ENCODE results near the gene KIF26A.

The KIF26A gene

DNA sequence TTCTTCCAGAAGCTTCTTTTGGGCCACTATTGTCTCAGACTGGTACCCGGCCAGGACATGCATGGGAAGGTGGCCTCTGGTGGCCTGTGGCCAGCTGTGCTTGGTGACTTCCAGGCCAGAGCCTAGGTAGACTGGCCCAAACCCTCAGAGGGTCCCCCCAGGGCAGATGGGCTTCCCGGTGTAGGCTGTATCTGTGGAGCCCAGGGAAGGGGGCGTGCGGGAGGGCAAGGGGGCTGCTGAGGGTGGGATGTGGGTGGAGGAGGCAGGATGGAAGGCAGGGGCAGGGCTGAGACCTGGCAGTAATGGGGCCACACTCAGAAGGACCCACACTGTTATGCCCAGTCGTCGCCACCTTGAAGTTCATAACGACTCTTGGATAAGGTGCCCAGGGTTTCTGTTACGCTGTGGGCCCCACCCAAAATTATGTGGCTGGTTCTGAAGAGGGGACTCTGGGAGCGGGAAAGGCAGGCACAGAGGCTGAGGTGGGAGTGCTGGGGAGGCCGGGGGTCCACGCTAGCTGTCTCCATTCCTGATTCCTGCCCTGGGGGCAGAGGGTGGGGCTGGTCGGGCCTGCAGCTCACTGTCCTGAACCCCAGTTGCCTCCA, 52.1 kb downstream of the KIF26A start:
- no peak for DNase-seq (ENCODE audit: low read depth in 1 of 2, low spot score in 1 of 2)

DNA sequence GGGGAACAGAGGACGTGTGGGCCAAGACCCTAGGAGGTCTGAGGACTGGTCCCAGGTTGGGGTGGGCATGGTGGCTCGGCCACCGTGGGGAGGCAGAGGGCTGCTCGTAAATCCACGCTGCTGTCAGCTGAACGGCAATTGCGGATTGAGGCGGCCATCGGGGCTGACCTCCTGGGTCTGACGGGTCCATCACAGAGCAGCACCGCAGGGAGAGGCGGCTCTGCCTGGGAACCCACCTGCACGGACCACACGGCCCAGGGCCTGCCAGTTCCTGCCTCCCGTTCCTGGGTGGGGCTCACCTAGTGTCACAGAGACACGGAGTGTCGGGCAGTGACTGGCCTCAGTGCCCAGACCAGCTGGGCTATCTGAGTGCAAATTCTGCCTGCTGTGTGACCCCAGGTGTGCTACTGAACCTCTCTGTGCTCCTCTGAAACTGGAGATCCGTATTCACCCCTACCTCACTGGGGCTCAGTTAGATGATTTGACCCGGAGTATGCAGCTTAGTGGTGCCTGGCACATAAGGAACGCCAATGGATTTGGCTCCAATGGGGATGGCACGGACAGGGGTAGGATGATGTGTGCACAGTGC, 53.1 kb downstream of the KIF26A start:
- DNase-seq (ENCODE audit: low read depth in 1 of 2, low spot score in 1 of 2) = no peak

DNA sequence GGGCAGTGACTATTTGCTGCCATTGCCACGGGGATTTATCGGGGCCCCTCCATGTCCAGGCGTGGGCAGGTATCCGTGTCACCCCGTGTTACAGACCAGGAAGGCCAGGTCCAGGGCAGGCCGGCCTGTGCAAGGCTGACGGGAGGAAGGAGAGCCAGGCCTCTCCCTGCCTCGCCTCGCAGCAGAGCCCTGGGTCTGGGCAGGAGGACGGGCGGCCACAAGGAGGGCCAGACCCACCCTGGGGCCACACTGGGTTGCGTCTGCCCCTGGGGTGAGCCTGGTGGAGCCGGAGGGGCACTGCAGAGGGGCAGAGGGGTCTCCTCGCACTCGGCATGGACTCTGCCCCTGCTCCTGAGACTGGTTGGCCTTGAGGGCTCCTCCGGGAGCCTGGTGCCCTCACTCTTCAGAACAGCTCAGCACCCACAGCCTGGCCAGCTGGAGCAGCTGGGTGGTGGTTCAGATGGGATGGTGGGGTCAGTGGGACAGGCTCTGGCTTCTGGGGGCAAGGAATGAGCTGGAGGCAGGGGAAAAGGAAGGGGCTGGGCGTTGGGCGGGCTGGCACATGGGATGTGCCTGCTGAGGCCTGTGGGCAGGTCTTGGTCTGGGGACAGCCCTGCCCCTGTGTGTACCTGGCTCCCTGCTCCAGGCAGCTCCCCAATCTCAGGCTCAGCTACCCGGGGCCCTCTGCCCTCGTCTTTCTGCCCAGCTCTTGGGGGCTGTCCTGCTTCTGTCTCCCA, 53.9 kb downstream of the KIF26A start:
- DNase-seq (ENCODE audit: low read depth in 1 of 2, low spot score in 1 of 2) = no peak

DNA sequence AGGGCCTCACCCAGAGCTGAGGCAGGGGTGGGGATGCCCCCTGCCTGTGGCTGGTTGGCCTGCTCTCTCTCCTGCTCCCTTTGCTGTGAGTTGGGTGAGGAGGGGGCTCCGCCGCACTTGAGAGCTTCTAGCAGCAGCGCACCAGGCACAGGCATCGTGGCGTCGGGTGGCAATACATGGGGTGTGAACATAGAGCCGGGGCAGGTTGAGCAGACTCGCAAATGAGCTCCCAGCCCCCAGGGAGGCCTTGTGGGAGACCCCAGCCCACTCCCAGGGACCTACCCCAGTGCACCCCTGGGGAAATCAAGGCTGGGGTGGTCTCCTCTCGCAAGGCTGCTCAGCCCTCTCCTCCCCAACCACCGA, 54.5 kb downstream of the KIF26A start:
- no peak for DNase-seq (ENCODE audit: low read depth in 1 of 2, low spot score in 1 of 2)

DNA sequence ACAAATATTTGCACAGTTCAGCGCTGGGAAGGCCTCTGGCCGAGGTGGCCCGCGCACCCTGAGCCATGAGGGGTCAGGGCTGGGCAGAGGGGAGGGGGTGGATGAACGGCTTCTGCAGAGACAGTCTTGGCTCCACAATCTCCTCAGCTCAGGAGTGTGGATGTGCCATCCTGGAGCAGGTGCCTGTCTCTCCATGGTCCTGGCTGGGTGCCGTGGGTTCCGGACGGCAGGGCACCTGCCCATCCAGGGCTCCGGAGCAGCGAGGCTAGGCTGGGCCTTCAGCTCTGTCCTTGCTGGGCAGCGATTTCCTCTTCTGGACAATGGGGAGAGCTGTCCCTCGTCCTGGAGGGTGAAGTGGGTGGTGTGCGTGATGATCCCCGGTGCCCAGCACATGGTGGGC, 55.6 kb downstream of the KIF26A start:
- DNase-seq (ENCODE audit: low read depth in 1 of 2, low spot score in 1 of 2) = no peak

DNA sequence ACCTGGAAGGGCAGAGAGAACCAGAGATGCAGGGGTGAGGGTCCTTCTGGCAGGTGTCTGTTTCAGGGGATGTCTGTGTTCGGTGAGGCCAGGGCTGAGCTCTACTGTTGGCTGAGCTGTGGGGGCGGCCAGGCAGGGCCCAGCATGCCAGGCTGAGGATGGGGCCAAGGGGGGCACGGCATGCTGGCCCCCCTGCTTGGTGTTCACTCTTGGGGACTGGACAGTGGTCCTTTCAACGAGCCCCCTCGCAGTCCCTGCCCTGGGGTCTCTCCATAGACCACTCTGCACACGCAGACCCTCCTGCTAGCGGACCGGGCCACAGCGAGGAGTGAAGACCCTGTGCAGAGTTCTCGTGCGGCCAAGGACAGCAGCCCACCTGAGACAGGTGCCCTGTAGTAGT, 56.3 kb downstream of the KIF26A start:
- DNase-seq (ENCODE audit: low read depth in 1 of 2, low spot score in 1 of 2) = no peak

DNA sequence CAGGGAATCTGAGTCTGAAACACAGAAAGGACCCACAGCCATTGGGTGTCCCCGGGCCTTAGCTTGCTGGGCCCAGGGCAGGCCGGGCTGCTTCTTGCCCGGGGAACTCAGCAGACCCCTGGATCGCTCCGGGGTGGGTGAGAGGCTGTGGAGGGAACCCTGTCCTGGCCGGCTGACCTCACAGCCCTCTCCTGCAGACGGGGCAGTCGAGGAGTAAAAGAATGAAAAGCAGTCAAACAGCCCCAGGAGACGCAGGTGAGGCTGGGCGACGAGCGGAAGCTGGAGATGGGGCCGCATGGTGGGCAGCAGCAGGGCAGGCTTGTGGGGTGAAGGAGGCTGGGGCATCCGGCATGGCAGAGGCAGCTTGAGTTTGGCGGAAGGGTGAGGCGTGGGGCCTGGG, 57.0 kb downstream of the KIF26A start:
- DNase-seq (ENCODE audit: low read depth in 1 of 2, low spot score in 1 of 2) = no peak

DNA sequence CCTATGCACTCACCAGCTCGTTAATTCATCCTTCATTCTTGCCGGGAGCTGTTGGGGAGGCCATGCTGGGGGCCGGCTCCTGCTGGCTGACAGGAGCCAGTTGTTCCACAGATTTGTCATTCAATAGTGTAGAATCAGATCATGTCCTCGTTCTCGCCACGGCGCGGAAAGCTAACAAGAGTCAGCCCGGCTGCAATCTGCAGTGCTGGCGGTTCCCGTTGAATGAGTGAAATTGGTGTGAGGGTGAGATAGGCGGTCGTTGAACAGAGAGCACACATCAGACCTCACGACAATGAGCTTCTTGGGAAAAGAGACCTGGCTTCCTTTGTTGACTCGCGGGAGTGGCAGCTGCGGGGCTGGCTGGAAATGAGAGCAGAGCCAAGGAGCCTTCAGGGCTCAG, 57.5 kb downstream of the KIF26A start:
- no peak for DNase-seq (ENCODE audit: low read depth in 1 of 2, low spot score in 1 of 2)

DNA sequence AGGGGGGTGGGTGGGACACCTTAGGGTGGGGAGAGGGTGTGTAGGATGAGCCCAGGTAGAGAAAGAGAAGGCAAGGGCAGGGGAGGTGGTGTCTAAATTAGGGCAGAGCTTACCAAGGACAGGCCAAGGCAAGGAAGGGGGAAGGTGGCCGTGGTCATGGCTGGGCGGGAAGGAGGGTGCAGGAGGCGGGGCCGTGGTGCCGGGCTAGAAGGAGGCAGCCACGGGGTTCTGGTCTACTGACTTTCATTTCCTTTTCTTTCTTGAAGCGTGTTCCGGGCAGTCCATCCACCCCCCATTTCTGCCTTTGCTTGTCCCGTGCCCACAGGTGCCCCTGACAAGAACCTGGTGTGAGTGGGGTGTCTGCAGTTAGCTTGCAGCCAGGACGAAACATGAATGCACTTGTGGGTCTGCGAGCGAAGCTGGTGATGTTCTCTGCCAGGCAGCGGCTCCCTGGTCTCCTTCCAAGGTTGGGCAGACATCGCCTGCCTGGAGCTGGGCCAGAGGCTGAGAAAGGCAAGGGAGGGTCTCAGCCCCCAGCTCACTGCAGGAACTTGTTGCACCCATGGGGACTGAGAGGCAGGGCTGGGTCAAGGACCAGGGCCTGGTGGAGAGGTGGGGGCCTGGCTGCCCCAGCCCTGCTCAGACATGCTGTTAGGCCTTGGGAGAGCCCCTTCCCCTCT, 58.2 kb downstream of the KIF26A start:
- no peak for DNase-seq (ENCODE audit: low read depth in 1 of 2, low spot score in 1 of 2)

DNA sequence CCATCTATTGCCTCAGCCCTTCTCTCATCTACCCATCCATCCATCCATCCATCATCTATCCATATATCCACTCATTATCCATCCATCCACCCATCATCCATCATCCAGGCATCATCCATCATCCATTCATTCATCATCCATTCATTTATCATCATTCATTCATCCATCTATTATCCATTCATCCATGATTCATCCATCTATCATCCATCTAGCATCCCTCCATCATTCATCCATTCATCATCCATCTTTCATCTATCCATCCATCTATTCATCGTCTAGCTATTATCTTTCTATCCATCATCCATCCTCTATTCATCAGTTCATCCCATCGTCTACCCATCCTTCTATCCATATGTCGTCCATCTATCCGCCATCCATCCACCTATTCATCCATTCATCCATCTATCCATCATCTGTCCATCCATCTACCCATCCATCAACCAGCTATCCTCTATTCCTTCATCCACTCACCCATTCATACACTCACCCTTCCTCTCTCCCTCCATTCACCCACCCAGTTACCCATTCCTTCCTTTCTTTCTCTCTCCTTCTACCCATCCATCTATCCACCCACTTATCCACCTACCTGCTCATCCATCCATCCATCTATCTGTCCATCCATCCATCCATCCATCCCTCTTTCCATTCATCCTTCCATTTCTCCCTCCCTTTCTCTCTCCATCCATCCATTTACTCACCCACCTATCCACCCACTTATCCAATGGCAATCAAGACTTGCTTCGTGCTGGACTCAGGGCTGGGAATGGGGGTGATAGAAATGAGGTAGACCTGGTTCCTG, 59.3 kb downstream of the KIF26A start:
- DNase-seq (ENCODE audit: low read depth in 1 of 2, low spot score in 1 of 2) = no peak

DNA sequence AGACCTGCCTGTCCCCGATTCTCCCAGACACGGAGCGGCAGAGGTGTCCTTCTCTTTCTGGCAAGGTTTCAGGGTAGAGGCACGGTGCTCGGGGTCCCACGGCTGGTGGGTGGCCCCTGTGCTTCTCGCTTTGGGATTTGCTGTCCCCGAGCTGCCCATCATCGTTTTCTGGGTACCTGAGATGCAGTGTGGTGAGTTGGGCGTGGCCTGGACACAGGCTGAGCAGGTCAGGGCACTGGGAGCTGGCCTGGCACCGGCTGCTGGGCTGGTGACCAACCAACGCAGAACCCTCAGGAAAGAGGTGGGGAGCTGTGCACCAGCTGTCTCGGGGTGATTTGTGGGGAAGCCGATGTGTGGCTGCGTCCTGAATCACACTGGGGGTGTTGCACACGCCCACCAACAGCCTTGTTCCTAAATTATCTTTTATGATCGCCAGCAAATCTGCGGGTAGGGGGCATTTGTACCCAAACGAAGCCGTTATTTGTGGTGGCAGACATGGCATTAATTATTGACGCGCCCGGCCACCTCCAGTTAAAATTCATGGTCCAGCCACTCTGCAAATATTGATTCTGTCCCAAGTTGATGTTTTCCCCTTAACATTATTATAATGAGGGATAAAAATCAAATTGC, 61.0 kb downstream of the KIF26A start:
- DNase-seq (ENCODE audit: low read depth in 1 of 2, low spot score in 1 of 2) = no peak

DNA sequence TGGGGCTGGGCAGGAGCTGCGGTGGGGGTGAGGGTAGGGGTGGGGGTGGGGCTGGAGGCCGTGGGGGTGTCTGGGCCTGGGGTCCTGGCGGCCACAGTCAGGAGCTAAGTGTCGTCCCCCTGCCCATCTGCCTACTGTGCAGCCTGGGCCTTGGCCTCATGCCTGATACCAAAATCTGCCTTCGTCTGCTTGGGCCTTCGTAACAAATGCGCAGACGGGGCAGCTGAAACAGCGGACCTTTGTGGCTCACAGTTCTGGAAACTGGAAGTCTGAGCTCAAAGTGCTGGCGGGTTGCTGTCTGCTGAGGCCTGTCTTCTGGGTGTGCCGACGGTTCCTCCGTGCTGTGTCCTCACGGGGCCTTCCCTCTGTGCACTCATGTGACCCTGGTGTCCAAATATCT, 61.7 kb downstream of the KIF26A start:
- DNase-seq (ENCODE audit: low read depth in 1 of 2, low spot score in 1 of 2) = no peak

DNA sequence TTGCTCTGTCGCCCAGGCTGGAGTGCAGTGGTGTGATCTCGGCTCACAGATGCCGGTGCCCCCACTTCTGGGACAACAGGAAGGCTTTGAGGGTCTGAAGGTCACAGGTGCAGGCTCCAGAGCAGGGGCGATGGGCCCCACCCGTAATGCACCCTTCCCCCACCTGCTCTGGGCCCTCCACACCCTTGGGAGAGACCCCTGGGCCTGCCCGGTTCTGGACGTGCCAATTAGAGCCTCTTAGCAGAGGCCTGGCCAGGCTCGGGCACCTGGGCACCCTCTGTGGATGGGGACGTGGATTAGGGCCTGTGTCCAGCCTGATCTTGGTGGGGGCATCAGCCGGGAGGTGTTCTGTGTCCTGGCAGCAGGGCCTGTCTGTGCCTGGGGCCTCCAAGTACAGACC, 62.2 kb downstream of the KIF26A start:
- DNase-seq (ENCODE audit: low read depth in 1 of 2, low spot score in 1 of 2) = no peak

DNA sequence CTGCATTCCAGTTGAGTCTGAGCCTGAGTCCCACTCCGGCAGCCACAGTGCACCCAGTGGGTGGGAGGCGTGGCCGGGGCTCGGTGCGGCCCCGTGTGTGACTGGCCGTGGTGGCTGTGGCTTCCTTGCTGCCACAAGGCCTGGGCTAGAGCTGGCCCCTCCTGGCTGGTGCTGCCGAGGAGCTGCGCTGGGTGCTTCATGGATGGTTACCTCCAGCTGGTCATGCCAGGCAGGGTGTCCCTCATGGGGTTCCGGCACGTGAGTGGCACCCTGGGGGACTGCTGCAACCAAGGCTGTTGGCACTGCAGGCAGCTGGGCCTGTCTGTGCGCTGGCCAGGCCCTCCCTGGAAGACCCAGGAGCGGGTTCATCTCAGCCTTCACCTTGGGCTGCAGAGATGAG, 62.7 kb downstream of the KIF26A start:
- no peak for DNase-seq (ENCODE audit: low read depth in 1 of 2, low spot score in 1 of 2)

DNA sequence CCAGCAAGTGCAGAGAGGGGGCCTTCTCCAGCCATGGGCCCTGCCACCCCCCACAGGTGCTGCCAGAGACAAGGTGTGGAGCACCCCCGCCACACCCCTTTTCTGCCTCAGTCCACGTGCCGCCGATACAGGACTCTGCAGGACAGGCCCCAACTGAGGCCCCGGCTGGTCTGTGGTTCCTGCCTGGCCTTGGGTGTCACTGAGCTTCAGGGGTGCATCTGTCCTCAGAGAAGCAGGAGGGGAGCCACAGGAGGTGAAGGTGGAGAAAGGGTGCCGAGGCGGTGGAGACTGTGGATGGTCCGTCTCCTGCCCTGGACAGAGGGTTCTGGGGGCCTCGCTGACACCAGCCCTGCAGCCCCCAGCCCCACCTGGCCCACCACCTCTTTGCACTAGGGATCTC, 63.1 kb downstream of the KIF26A start:
- no peak for DNase-seq (ENCODE audit: low read depth in 1 of 2, low spot score in 1 of 2)

DNA sequence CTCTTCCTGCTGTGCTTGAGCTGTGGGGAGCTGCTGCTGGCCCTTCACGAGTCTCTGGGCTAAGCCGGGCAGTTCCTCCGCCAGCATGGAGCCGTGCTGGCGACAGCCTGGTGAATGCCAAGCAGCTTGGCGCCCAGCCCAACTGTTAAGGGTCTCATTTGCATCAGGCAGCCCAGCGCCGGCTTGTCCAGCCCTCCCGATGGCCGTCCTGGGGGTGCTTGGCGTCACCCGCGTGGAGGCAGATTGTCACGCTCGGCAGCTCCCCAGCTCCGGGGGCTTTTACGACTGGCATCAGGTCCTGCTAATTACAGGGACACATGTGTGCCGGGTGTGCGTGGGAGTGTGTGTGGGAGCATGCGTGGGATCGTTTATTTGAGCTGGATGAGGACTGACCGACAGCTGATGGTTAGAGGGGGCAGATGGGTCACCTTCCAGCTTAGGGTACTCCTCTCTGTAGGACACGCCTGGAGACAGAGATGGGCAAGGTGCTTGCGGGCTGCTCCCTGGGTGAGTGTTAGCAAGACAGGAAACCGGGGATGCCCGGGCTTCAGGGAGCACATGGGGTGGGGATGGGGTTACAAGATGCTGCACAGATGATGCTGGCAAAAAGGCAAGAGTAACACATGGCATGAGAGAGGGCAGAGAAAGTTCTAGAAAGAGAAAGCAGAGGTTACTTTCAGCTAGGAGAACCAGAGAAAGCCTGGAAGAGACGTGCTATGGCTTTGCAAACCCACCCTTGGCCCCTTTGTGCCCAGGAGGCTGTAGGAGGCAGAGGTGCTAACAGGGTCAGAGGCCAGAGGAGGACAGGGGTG, 64.1 kb downstream of the KIF26A start:
- DNase-seq (ENCODE audit: low read depth in 1 of 2, low spot score in 1 of 2) = no peak

DNA sequence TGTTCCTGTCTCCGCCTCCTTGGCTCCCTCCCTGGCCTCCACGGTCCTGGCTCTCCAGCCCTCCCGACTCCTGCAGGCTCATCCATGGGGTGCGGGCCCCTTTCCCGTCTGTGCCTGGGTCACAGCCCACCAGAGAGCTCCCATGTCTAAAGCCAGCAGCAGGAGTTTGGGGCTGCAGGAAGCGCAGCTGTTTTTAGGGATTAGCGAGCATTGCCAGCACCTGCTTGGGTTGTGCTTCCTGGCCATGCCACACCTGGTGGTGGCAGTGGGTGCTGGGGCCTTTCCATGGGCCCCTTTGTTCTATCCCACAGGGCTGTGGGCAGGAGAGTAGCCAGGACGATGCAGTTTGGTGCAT, 64.7 kb downstream of the KIF26A start:
- no peak for DNase-seq (ENCODE audit: low read depth in 1 of 2, low spot score in 1 of 2)

DNA sequence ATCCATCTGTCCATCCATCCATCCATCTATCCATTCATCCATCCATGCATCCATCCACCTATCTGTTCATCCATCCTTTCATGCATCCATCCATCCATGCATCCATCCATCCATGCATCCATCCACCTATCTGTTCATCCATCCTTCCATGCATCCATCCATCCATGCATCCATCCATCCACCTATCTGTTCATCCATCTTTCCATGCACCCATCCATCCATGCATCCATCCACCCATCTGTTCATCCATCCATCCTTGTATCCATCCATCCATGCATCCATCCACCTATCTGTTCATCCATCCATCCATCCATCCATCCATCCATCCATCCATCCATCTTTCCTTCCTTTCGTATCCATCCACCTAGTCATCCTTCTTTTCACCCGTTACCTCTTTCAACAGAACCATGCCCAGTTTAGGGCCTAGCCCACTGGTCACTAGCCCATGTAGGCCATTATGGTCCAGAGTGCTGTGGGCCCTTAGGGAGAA, 66.3 kb downstream of the KIF26A start:
- no peak for DNase-seq (ENCODE audit: low read depth in 1 of 2, low spot score in 1 of 2)

DNA sequence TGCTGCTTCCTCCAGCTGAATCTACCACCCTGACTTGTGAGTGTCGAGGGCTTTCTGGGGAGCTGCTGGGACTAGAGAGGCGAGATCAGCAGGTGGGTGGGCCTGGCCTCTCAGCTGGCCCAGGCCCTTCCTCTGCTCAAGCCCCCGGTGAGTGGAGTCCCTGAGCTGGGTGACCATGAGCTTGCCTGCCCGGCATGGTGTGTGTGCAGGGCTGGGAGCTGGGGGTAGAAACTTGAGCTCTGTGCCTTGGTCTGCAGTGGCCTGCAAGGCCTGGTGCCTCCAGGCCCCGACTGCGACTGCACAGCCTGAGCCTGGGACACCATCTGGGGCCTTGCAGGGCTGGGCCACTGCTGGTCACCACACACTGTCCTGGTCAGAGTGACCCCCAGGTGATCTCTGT, 67.4 kb downstream of the KIF26A start:
- DNase-seq (ENCODE audit: low read depth in 1 of 2, low spot score in 1 of 2) = no peak

DNA sequence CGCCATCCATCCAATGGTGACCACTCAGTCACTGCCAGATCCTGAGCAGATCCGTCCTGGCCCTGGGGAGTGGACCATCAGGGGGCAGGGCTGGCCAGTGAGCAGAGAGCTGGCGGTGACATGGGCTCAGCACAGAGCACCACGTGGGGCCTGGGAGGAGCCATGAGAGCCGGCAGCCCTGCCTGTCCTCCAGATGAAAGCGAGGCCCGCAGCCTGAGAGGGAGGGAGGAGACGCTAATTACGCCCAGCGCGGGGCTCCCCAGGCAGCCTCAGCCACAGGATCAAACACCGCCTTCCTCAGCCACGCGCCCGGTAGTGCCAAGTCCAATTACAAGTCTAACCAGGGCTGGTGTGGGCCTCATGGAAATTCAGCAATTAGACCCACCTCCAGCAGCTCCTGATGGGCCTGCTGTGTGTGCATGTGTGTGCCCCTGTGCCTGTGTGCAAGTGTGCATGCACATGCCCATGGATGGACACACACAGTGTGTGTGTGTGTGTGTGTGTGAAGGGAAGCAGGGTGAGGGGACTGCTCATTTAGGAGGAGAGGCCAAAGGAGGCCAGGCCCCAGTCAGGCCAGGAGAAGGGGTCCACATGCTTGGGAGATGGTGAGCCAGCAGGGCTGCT, 68.0 kb downstream of the KIF26A start:
- no peak for DNase-seq (ENCODE audit: low read depth in 1 of 2, low spot score in 1 of 2)

Data from stimulated activated CD4-positive, alpha-beta T cell treated with anti-CD3 and anti-CD28 coated beads, Interleukin-15, amount 100 ng/mL, for 1 hour (primary cell).